LNCAP (cell line): ENCODE results near the gene AGFG2.

ENCODE experiments used
- CTCF ChIP-seq: fragments of 450-650 bp; IDR thresholded peaks from 2 replicates; pipeline ENCODE4 v1.5.1; 2017; ENCODE audit warnings: mild to moderate bottlenecking

Gene AGFG2

GRCh38 chr7:100568176-100568895, 29.3 kb downstream of the AGFG2 start:
- no peak for TF ChIP-seq CTCF

- no peak; the same call in 1 of the 2 replicates for TF ChIP-seq CTCF
Measured at GRCh38 chr7:100568896-100569844, 30.2 kb downstream of the AGFG2 start.

- no peak for TF ChIP-seq CTCF
Measured at GRCh38 chr7:100570954-100571828, 32.2 kb downstream of the AGFG2 start.

GRCh38 chr7:100571829-100572116, 32.8 kb downstream of the AGFG2 start:
- no peak for TF ChIP-seq CTCF

- no peak for TF ChIP-seq CTCF
Measured at GRCh38 chr7:100572281-100572948, 33.4 kb downstream of the AGFG2 start.

- TF ChIP-seq CTCF = no peak
Measured at GRCh38 chr7:100572949-100573675, 34.1 kb downstream of the AGFG2 start.
